HUES64 (cell line): Measurements from ENCODE around the gene WBP1.
"Not testable (repeated sequence)": the region's sequence is repeated elsewhere in the genome, so short reads cannot be mapped to it uniquely, and the experiment has no call there.

Source experiments
- H3K27ac ChIP-seq: 2 replicates; pipeline ENCODE4 v1.7.0; 2013; ENCODE audit warnings: low read depth, low read length, inconsistent platforms
- H3K27me3 ChIP-seq: 2 replicates; pipeline ENCODE4 v1.6.1; 2013; ENCODE audit warnings: mild to moderate bottlenecking, low read length; ENCODE audit not compliant: insufficient read depth
- H3K36me3 ChIP-seq: 2 replicates; pipeline ENCODE4 v1.6.1; 2013; ENCODE audit warnings: mild to moderate bottlenecking, low read length; ENCODE audit not compliant: insufficient read depth
- H3K4me1 ChIP-seq: 2 replicates; pipeline ENCODE4 v1.6.1; 2013; ENCODE audit warnings: mild to moderate bottlenecking, low read length, moderate library complexity; ENCODE audit not compliant: insufficient read depth
- H3K4me3 ChIP-seq: 2 replicates; pipeline ENCODE4 v1.5.1; 2013; ENCODE audit warnings: mild to moderate bottlenecking, low read length, moderate library complexity
- H3K9ac ChIP-seq: 2 replicates; pipeline ENCODE4 v1.6.1; 2013; ENCODE audit warnings: mild to moderate bottlenecking, low read depth, low read length
- H3K9me3 ChIP-seq: 2 replicates; pipeline ENCODE4 v1.6.1; 2013; ENCODE audit warnings: low read depth, low read length; ENCODE audit not compliant: insufficient read depth
- WGBS: fragments of 150-250, 120-280 bp; methylation state at CpG from one replicate; pipeline ENCODE4 v1.1.7; 2013; ENCODE audit warnings: missing lambda C conversion rate; 5-methylcytosine and 5-hydroxymethylcytosine counted together

Gene WBP1

DNA sequence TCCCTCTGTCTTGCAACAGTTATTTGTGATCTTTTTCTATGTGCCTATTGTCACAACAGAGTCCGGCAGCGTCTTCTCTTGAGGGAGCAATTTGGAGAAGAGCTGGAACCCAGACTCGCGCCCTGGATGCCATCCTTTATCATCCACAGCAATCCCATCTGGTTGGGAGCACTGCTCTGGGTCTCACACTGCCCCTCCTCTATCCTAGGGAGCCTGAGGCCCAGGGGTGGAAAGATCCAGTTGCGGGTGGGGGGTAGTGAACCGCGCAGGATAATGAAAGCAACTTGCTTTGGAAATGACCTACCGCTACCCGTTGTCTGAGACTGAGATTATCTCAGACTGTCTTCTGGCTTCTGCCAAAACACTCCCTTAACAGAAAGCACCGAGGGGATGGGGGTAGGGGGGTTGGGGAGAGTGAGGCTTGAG, 713 bp downstream of the WBP1 start:
- Histone ChIP-seq H3K4me3 (peak overlapping the region; percentile 95), H3K9ac (peak overlapping the region; percentile 89), H3K27me3 (no peaks in the 10 kb centered on the region), H3K4me1 (peaks cover 8% of the 10 kb centered on the region), H3K36me3 (peaks cover 24% of the 10 kb centered on the region), H3K27ac (peak overlapping the region; percentile 60; the same call in 1 of the 2 replicates), H3K9me3 (no peaks in the 10 kb centered on the region)
- 12% methylated on average over 9 of the region's 10 CpGs for WGBS

DNA sequence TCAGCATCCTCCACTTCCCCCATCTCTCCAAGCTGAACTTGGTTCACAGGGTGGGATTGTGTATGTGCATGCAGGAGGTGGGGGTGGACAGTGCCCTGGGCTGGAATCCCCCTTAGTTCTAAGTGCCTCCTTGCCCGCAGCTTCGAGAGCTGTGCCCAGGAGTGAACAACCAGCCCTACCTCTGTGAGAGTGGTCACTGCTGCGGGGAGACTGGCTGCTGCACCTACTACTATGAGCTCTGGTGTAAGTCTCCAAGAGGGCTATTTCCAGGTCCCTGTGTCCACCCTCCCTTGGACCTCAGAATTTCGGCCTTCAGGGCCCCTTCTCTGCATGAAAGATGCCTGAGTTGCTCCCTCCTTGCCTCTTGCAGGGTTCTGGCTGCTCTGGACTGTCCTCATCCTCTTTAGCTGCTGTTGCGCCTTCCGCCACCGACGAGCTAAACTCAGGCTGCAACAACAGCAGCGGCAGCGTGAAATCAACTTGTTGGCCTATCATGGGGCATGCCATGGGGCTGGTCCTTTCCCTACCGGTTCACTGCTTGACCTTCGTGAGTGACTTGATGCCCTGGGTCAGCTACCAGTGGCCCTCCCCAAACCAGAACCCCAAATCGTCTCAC, 1.4 kb downstream of the WBP1 start:
- 87% methylated on average over 13 of the region's 13 CpGs for WGBS
- H3K27me3 ChIP-seq, H3K9ac ChIP-seq, H3K4me1 ChIP-seq, H3K27ac ChIP-seq, H3K9me3 ChIP-seq: not testable (repeated sequence)
- Histone ChIP-seq H3K4me3 (peak overlapping the region; percentile 95), H3K36me3 (peaks cover 24% of the 10 kb centered on the region)

DNA sequence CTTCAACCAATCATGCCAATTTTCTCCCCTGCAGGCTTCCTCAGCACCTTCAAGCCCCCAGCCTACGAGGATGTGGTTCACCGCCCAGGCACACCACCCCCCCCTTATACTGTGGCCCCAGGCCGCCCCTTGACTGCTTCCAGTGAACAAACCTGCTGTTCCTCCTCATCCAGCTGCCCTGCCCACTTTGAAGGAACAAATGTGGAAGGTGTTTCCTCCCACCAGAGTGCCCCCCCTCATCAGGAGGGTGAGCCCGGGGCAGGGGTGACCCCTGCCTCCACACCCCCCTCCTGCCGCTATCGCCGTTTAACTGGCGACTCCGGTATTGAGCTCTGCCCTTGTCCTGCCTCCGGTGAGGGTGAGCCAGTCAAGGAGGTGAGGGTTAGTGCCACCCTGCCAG, 1.9 kb downstream of the WBP1 start:
- not testable (repeated sequence) for H3K9ac ChIP-seq, H3K27me3 ChIP-seq, H3K4me3 ChIP-seq, H3K27ac ChIP-seq, H3K4me1 ChIP-seq, H3K9me3 ChIP-seq
- H3K36me3 ChIP-seq: peaks cover 24% of the 10 kb centered on the region
- WGBS: 95% methylated on average over 10 of the region's 10 CpGs

DNA sequence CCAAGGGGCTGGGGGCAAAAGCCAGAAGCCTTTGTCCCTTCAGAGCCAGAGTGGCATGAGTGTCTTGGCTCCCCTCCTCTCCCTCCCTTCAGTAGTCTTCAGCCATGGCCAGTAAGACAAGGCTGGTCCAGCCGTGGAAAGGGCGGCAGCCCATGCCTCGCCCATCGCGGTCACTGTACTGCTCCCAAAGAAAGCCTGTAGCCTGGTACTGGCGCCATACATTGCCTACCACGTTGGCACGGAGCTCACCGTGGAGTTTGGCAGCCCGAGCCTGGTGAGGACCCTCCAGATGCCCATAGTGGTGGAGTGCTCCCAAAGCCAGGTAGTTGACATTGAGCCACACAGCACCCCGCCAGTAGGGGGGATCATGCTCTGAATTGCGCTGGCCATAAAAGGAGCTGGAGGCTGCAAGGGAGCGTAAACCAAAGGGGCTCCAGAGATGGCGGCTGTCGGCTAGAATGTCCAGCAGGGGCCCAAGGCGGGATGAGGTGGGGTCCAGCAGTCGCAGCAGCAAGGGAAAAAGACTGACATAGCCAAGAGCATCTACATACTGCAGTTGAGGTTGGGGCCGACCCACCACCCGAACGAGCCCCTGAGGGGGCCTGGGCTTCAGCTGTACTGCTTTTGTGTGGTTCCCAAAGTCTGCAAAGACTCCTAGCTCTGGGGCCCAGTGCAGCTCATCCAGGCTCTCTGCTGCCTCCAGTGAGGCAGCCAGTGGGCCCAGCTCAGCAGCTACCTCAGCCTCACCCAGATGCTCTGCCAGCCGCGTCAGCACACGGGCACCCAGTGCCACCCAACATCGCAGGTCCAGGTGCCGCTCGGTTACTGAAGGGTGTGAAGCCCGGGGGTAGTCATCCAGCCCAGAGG, 3.2 kb downstream of the WBP1 start:
- H3K9ac ChIP-seq: no peak overlapping the region
- WGBS: 93% methylated on average over 27 of the region's 27 CpGs
- H3K27me3 ChIP-seq: no peaks in the 10 kb centered on the region
- H3K9me3 ChIP-seq: no peaks in the 10 kb centered on the region
- peak overlapping the region; percentile 41; the same call in 1 of the 2 replicates for H3K27ac ChIP-seq
- H3K4me3 ChIP-seq: no peak overlapping the region
- peaks cover 6% of the 10 kb centered on the region for H3K4me1 ChIP-seq
- H3K36me3 ChIP-seq: peaks cover 24% of the 10 kb centered on the region

DNA sequence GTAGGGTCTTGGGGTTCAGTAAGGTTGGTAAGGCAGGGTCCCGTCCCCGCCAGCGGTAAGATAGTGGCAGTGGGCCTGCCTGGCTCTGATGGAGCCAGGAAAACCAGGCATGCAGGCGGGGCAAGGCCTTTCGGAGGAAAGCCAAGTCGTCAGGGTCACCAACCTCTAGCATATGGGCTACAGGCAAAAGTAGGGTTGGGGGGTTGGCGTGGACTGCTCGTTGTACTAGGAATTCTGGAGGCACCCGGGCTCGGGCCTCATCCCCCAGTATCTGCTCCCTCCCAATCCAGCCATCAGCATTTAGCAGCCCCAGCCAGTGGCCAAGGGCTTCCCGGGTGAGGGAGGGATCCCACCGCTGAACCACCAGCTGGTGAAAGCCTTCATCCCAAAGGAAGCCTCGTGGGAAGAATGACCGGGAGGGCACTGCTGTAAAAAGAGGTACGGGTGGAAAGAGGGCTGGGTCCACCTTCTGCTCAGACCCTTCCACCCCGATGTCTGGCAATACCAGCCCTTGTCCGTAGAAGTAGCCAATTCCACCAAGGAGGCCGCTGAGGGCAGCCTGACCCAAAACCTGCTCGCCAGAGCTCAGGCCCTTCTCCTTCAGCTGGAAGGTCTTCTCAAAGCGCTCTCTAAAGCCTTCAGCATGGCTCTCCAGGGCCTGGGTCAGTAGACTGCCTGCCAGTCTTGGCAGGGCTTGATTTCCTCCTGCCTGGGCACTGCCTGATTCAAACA, 4.0 kb downstream of the WBP1 start:
- Histone ChIP-seq H3K27ac (peak overlapping the region; percentile 41; the same call in 1 of the 2 replicates), H3K9ac (no peak overlapping the region)
- 95% methylated on average over 20 of the region's 20 CpGs for WGBS

DNA sequence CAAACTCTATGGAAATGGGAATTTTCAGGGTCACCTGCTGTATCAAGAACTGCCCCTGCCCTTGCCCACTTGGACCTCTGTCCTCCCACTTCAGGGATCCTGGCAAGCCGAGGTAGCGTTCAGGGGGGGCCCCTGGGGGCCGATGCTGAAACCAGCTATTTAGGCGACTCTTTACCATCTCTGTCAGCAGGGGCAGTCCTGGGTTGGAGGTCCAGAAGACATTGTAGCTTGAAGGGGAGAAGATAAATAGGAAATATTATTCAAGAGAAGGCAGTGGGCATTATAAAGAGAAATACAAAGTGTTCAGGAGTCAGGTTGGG, 4.5 kb downstream of the WBP1 start:
- H3K36me3 ChIP-seq: peaks cover 24% of the 10 kb centered on the region
- 97% methylated on average over 4 of the region's 4 CpGs for WGBS
- no peak overlapping the region for H3K27ac ChIP-seq
- no peaks in the 10 kb centered on the region; the same call in 1 of the 2 replicates for H3K4me1 ChIP-seq
- no peak overlapping the region for H3K4me3 ChIP-seq
- no peaks in the 10 kb centered on the region for H3K27me3 ChIP-seq
- no peaks in the 10 kb centered on the region for H3K9me3 ChIP-seq
- no peak overlapping the region for H3K9ac ChIP-seq

More for the DNA sequence above, 4.0 kb downstream of the WBP1 start:
- no peaks in the 10 kb centered on the region for H3K9me3 ChIP-seq
- H3K27me3 ChIP-seq: no peaks in the 10 kb centered on the region
- H3K4me1 ChIP-seq: no peaks in the 10 kb centered on the region; the same call in 1 of the 2 replicates
- no peak overlapping the region for H3K4me3 ChIP-seq
- H3K36me3 ChIP-seq: peaks cover 24% of the 10 kb centered on the region

DNA sequence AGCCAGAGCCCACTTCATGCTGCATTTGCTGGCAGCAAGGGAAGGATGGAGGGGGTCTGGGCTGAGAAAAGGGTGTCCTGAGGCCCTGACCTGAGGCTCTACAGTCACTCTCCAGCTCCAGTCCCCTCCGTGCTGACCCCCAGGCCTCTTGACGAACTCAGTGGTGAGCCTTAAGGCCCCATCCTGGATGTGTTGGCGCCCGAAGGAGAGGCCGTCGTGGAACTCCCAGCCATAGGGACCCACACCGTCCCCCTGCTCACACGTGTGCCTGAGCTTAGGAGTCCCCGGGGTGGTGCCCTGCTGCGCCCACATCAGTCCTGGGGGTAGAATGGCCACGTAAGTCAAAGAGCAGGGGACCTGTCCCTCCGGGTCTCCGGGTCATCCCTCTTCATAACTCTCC, 6.2 kb downstream of the WBP1 start:
- Histone ChIP-seq H3K36me3 (peaks cover 24% of the 10 kb centered on the region), H3K27ac (no peak overlapping the region), H3K9me3 (no peaks in the 10 kb centered on the region), H3K4me1 (no peaks in the 10 kb centered on the region; the same call in 1 of the 2 replicates), H3K9ac (peak overlapping the region; percentile 83), H3K4me3 (peak overlapping the region; percentile 98), H3K27me3 (no peaks in the 10 kb centered on the region)
- 11% methylated on average over 13 of the region's 13 CpGs for WGBS

DNA sequence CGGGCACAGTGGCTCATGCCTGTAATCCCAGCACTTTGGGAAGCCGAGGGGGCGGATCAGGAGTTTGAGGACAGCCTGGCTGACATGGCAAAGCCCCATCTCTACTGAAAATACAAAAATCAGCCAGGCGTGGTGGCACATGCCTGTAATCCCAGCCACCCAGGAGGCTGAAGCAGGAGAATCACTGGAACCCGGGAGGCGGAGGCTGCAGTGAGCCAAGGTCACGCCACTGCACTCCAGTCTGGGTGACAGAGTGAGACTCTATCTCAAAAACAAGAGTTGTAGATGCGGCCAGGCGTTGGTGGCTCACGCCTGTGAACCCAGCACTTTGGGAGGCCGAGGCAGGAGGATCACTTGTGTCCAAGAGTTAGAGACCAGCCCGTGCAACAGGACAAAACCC, 12.5 kb downstream of the WBP1 start:
- not testable (repeated sequence) for H3K27ac ChIP-seq, H3K27me3 ChIP-seq, H3K9me3 ChIP-seq, H3K4me1 ChIP-seq, H3K4me3 ChIP-seq, H3K9ac ChIP-seq
- H3K36me3 ChIP-seq: peaks cover 15% of the 10 kb centered on the region
- 94% methylated on average over 11 of the region's 12 CpGs for WGBS

DNA sequence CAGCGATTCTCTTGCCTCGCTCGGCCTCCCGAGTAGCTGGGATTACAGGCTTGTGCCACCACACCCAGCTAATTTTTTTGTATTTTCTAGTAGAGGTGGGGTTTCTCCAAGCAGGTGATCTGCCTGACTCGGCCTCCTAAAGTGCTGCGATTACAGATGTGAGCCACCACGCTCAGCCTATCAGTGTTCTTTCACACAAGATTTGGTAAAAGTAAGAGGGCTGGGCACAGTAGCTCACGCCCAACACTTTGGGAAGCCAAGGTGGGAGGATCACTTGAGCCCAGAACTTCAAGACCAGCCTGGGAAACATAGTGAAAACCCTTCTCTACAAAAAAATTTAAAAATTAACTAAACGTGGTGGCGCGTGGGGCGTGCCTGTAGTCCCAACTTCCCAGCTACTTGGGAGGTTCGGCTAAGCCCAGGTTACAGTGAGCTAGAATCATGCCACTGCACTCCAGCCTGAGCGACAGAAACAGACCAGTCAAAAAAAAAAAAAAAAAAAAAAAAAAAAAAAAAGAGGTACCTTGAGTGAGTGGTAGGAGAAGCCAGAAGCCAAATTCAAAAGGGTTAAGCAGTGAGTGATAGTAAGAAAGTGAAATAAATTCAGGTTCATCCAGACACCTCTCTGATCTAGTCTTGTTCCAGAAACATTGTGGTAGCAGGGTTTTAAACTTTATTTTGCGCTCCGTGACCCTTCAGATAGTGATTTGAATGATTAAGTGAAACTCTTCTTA, 13.3 kb downstream of the WBP1 start:
- H3K4me1 ChIP-seq: peaks cover 5% of the 10 kb centered on the region; the same call in 1 of the 2 replicates
- H3K27me3 ChIP-seq: no peaks in the 10 kb centered on the region
- H3K36me3 ChIP-seq: peaks cover 17% of the 10 kb centered on the region
- H3K27ac ChIP-seq: peak overlapping the region; percentile 91
- no peaks in the 10 kb centered on the region for H3K9me3 ChIP-seq
- 74% methylated on average over 15 of the region's 16 CpGs for WGBS
- peak overlapping the region; percentile 79 for H3K9ac ChIP-seq
- peak overlapping the region; percentile 80 for H3K4me3 ChIP-seq

DNA sequence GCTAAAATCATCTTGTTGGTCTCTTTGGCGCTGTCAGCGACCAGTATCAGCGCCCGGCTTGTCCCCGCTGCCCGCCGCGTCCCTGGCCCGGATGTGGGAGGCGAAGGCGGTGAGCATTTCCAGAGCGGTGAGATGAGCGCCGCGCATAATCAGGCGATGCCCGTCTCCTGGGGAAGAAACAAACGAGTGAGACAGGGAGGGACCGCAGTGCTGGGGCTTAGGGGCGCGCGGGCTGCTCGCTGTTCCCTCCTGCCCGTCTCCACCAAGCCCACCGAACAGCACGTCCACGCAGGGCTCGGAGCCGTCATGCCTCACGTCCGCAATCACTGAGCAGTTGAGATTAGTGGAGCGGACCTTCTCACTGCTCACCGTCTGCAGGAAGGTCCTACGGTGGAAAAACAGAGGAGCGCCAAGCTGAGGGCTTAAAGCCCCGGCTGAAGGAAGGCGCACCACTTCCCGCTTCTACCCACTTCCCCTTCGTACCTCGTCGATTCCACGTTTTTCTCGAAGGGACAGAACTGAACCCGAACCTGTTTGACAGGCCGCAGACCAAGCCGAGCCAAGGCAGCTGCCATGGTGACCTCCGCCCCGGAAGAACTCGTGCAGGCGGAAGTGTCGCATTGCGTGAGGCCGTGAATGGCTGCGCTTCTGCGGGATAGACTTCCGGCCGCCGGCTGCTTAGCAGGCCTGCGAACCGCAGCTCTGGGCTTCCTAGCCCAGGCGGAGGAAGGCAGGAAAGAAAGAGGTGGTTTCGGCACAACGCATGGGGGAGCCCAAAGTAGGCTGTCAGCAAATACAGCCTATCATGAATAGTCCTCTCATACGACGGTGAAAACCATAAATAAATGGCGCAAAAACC, 14.1 kb downstream of the WBP1 start, which contains the start of gene MRPL53:
Gene MRPL53, minus strand, starts transcription at position 595 of the 859 bp plus-strand sequence. Its CDS starts 20 bp downstream, at position 575.
- Histone ChIP-seq H3K9ac (peak within 1 kb of the TSS; percentile 79), H3K9me3 (no peaks in the 10 kb centered on the region), H3K4me1 (peaks cover 5% of the 10 kb centered on the region; the same call in 1 of the 2 replicates), H3K27ac (peak within 1 kb of the TSS; percentile 91), H3K27me3 (no peaks in the 10 kb centered on the region), H3K36me3 (peaks cover 18% of the 10 kb centered on the region), H3K4me3 (peak within 1 kb of the TSS; percentile 80)
- WGBS: under 1% methylated on average over 66 of the region's 66 CpGs
